Spleen (tissue), 7 donors: ENCODE results near the gene SCN1B.

Experiments
- POLR2A ChIP-seq, 3 donors: fragments of 450-650 bp; IDR thresholded peaks; one replicate each; pipeline ENCODE4 v1.5.1; 2017; ENCODE audit warnings: antibody characterized with exemption in 3 of 3, mild to moderate bottlenecking in 1 of 3
- TF ChIP-seq, protein P1 (sequence below), 11 experiments: fragments of 200-600 bp in 7 of 11; fragments of 450-650 bp in 4 of 11; sonication (generic) in 4 of 11; IDR thresholded peaks in 8 of 11; conservative IDR thresholded peaks in 3 of 11; 1 replicate in 7 of 11; 2 replicates in 4 of 11; pipeline versions ENCODE4 v1.4.0 to v1.8.0; 2016 to 2021; ENCODE audit warnings: antibody characterized with exemption in 11 of 11, inconsistent platforms in 4 of 11, mild to moderate bottlenecking in 1 of 11
- donor health status: DM: no; HTN: no; CAD: no; lungs with moderate emphysema.
- donor health status: DM: no; HTN: no; CAD: no.
- donor health status: DM: no; HTN: no; CAD: no.

GRCh38 chr19:34989298-34989697 is 41.0 kb upstream of the SCN1B start:
- TF ChIP-seq, protein P1, sequence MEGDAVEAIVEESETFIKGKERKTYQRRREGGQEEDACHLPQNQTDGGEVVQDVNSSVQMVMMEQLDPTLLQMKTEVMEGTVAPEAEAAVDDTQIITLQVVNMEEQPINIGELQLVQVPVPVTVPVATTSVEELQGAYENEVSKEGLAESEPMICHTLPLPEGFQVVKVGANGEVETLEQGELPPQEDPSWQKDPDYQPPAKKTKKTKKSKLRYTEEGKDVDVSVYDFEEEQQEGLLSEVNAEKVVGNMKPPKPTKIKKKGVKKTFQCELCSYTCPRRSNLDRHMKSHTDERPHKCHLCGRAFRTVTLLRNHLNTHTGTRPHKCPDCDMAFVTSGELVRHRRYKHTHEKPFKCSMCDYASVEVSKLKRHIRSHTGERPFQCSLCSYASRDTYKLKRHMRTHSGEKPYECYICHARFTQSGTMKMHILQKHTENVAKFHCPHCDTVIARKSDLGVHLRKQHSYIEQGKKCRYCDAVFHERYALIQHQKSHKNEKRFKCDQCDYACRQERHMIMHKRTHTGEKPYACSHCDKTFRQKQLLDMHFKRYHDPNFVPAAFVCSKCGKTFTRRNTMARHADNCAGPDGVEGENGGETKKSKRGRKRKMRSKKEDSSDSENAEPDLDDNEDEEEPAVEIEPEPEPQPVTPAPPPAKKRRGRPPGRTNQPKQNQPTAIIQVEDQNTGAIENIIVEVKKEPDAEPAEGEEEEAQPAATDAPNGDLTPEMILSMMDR (IDR thresholded peaks at IDR 0.05 in 8 of 11, conservative IDR thresholded peaks at IDR 0.05 in 3 of 11) = no peak
- no peak for TF ChIP-seq POLR2A (IDR thresholded peaks at IDR 0.05)
